PC-9 (cell line): ENCODE measurements around the gene TGFB1I1. TPM values are rescaled to one million over a fixed set of nuclear protein-coding genes. Genes with fewer than 3 reads are reported as not detected.
A peak's percentile ranks its signal among the peaks of the same experiment; 100 is the strongest.

ENCODE experiments used
- BruUV-seq: library from RNA; stranded (reverse); fragments of 400-500 nt; replicated peaks from 2 replicates; lab custom pipeline; 2021; lab: Mats Ljungman, UMichigan
- CTCF ChIA-PET: fragments of 300-600 bp; sonication (Branson Sonifier 250); formaldehyde crosslinking; loops from one replicate; lab custom pipeline; 2022; ENCODE audit warnings: antibody characterized with exemption; lab: Charles Lee
- POLR2A ChIA-PET: fragments of 300-600 bp; sonication (Branson Sonifier 250); formaldehyde crosslinking; loops from one replicate; lab custom pipeline; 2022; ENCODE audit warnings: antibody characterized with exemption; ENCODE audit not compliant: unreplicated experiment; lab: Charles Lee
- DNase-seq, 2 experiments: peaks; one replicate each; pipeline versions ENCODE4 v3.0.0 to v3.0.0-alpha.2; 2015 to 2022; ENCODE audit warnings: mixed read lengths in 1 of 2
- H2AFZ ChIP-seq: fragments of 200-600 bp; sonication (generic); 2 replicates; pipeline ENCODE4 v1.8.1; 2017; ENCODE audit warnings: antibody characterized with exemption
- H3F3A ChIP-seq: fragments of 200-600 bp; sonication (generic); 2 replicates; pipeline ENCODE4 v1.8.1; 2017; ENCODE audit warnings: antibody characterized with exemption, mild to moderate bottlenecking, low read depth; ENCODE audit not compliant: insufficient read depth
- H3K27ac ChIP-seq: fragments of 200-600 bp; sonication (generic); 2 replicates; pipeline ENCODE4 v1.6.1; 2016; ENCODE audit warnings: mixed run types
- H3K27me3 ChIP-seq: fragments of 200-600 bp; sonication (generic); 2 replicates; pipeline ENCODE4 v1.6.1; 2016; ENCODE audit warnings: low read depth, mixed run types; ENCODE audit not compliant: insufficient read depth
- H3K36me3 ChIP-seq: fragments of 200-600 bp; sonication (generic); 2 replicates; pipeline ENCODE4 v1.6.1; 2016; ENCODE audit warnings: low read depth, mixed run types
- H3K4me1 ChIP-seq: fragments of 200-600 bp; sonication (generic); replicated peaks from 2 replicates; pipeline ENCODE4 v1.6.1; 2016; ENCODE audit warnings: mixed run types; ENCODE audit not compliant: insufficient read depth
- H3K4me2 ChIP-seq: fragments of 200-600 bp; sonication (generic); 2 replicates; pipeline ENCODE4 v1.6.1; 2017; ENCODE audit warnings: mixed run types
- H3K4me3 ChIP-seq: fragments of 200-600 bp; sonication (generic); 2 replicates; pipeline ENCODE4 v1.6.1; 2016; ENCODE audit warnings: mixed run types
- H3K79me2 ChIP-seq: fragments of 200-600 bp; sonication (generic); 2 replicates; pipeline ENCODE4 v1.6.1; 2017; ENCODE audit warnings: low read depth, mixed run types
- H3K9me2 ChIP-seq: fragments of 200-600 bp; sonication (generic); 2 replicates; pipeline ENCODE4 v1.8.1; 2017; ENCODE audit warnings: mild to moderate bottlenecking; ENCODE audit not compliant: insufficient read depth
- H3K9me3 ChIP-seq: fragments of 200-600 bp; sonication (generic); 2 replicates; pipeline ENCODE4 v1.8.1; 2016; ENCODE audit warnings: low read depth; ENCODE audit not compliant: insufficient read depth
- H4K20me1 ChIP-seq: fragments of 200-600 bp; sonication (generic); 2 replicates; pipeline ENCODE4 v1.8.1; 2017; ENCODE audit not compliant: insufficient read depth
- CTCF ChIP-seq: fragments of 200-600 bp; sonication (generic); conservative IDR thresholded peaks from 2 replicates; pipeline ENCODE4 v1.6.1; 2017; ENCODE audit warnings: mixed run types, antibody characterized with exemption, mild to moderate bottlenecking, moderate library complexity
- EZH2 ChIP-seq: fragments of 200-600 bp; sonication (generic); IDR thresholded peaks from 2 replicates; pipeline ENCODE4 v1.8.0; 2017; ENCODE audit warnings: antibody characterized with exemption, low read depth
- intact Hi-C: fragments of 100-400 bp; cut with micrococcal nuclease; formaldehyde crosslinking; loops from one replicate; pipeline ENCODE4 v1.10.0; 2022; ENCODE audit not compliant: unreplicated experiment
- total RNA-seq: library from RNA; stranded (reverse); gene quantifications from 2 replicates; pipeline ENCODE4 v1.2.3, GENCODE V29; 2021

TGFB1I1 gene
- total RNA-seq, 1 experiment from 2014 or later, result 9.0 TPM

- TF ChIP-seq CTCF, result no peak
- no peak for TF ChIP-seq EZH2
- no TSS peak for BruUV-seq
- H3K27me3 ChIP-seq, result no peaks in the 10 kb centered on the region
- ChIA-PET CTCF (interaction anchor here (0.6 kb wide), 1 partner anchor 221 kb away, joined by 3 read pairs; no protein-coding TSS in a partner anchor), POLR2A (no interaction called here)
- no peak overlapping the region for H3K27ac ChIP-seq
- no peak overlapping the region for H2AFZ ChIP-seq
- peaks cover 40% of the 10 kb centered on the region for H3F3A ChIP-seq
- no peaks in the 10 kb centered on the region for H3K9me2 ChIP-seq
- no peak overlapping the region for H3K4me3 ChIP-seq
- H3K4me2 ChIP-seq, result no peak overlapping the region
- peaks cover 24% of the 10 kb centered on the region for H3K4me1 ChIP-seq
- intact Hi-C loops, result loop anchor here (5.0 kb wide), 1 partner anchor 223 kb away; no protein-coding TSS in a partner anchor
- H3K79me2 ChIP-seq, result no peaks in the 10 kb centered on the region
- no peaks in the 10 kb centered on the region for H3K36me3 ChIP-seq
- DNase-seq, result no peak
- no peaks in the 10 kb centered on the region for H4K20me1 ChIP-seq
- H3K9me3 ChIP-seq, result no peaks in the 10 kb centered on the region
Observed at GRCh38 chr16:31474173-31474714, 2.3 kb downstream of the TGFB1I1 start.

GRCh38 chr16:31474773-31475738 is 3.1 kb downstream of the TGFB1I1 start:
- no peaks in the 10 kb centered on the region for H3K27me3 ChIP-seq
- H3K9me2 ChIP-seq, result no peaks in the 10 kb centered on the region
- peaks cover 40% of the 10 kb centered on the region for H3F3A ChIP-seq
- no peak for DNase-seq
- CTCF ChIA-PET, result interaction anchor here (0.6 kb wide), 1 partner anchor 220 kb away, joined by 3 read pairs; no protein-coding TSS in a partner anchor
- intact Hi-C loops, result loop anchor here (5.0 kb wide), 3 partner anchors 222 to 392 kb away; a partner anchor contains a TSS
- POLR2A ChIA-PET, result interaction anchor here (0.6 kb wide), 1 partner anchor 11 kb away, joined by 6 read pairs; no protein-coding TSS in a partner anchor
- TSS peak; percentile 23 for BruUV-seq
- TF ChIP-seq EZH2 (no peak), CTCF (no peak)
- no peak overlapping the region for H3K27ac ChIP-seq
- peak overlapping the region; percentile 75; the same call in 1 of the 2 replicates for H3K4me2 ChIP-seq
- H3K9me3 ChIP-seq, result no peaks in the 10 kb centered on the region
- no peaks in the 10 kb centered on the region for H3K79me2 ChIP-seq
- peaks cover 24% of the 10 kb centered on the region for H3K4me1 ChIP-seq
- H3K36me3 ChIP-seq, result no peaks in the 10 kb centered on the region
- H3K4me3 ChIP-seq, result no peak overlapping the region
- no peaks in the 10 kb centered on the region for H4K20me1 ChIP-seq
- H2AFZ ChIP-seq, result no peak overlapping the region

- peak overlapping the region; percentile 95 for H2AFZ ChIP-seq
- H3K9me2 ChIP-seq, result no peaks in the 10 kb centered on the region
- ChIA-PET CTCF (no interaction called here), POLR2A (interaction anchor here (0.6 to 1.3 kb wide), 2 partner anchors 10 to 16 kb away, joined by 6 to 9 read pairs; no protein-coding TSS in a partner anchor)
- H3K79me2 ChIP-seq, result no peaks in the 10 kb centered on the region
- TF ChIP-seq EZH2 (no peak), CTCF (no peak)
- H3K36me3 ChIP-seq, result no peaks in the 10 kb centered on the region
- DNase-seq, result no peak
- no peaks in the 10 kb centered on the region for H4K20me1 ChIP-seq
- peak overlapping the region; percentile 75 for H3K4me2 ChIP-seq
- no peaks in the 10 kb centered on the region for H3K27me3 ChIP-seq
- no peak overlapping the region for H3K27ac ChIP-seq
- peak overlapping the region; percentile 87; the same call in 1 of the 2 replicates for H3K4me3 ChIP-seq
- no peaks in the 10 kb centered on the region for H3K9me3 ChIP-seq
- no TSS peak for BruUV-seq
- H3F3A ChIP-seq, result peaks cover 37% of the 10 kb centered on the region
- intact Hi-C loops, result loop anchor here (5.0 kb wide), 2 partner anchors 236 to 391 kb away; a partner anchor contains a TSS
- H3K4me1 ChIP-seq, result peaks cover 24% of the 10 kb centered on the region
Observed at GRCh38 chr16:31475946-31476302, 4.0 kb downstream of the TGFB1I1 start.
